Right lobe of liver (tissue), 6 donors: ENCODE results near the gene CDC73. TPM values are rescaled to one million over a fixed set of nuclear protein-coding genes. Genes with fewer than 3 reads are reported as not detected.
"Not testable (repeated sequence)": the region's sequence is repeated elsewhere in the genome, so short reads cannot be mapped to it uniquely, and the experiment has no call there.

Experiments used
- ATAC-seq, 4 donors: fragments of 200-7000 bp; cut with Tn5 transposase; one replicate each; pipeline ENCODE4 v1.9.1; 2020; ENCODE audit warnings: mild to moderate bottlenecking in 4 of 4, moderate library complexity in 4 of 4
- DNase-seq, 3 donors: peaks; one replicate each; pipeline ENCODE4 v3.0.0-alpha.2; 2020
- H3K27ac ChIP-seq, 3 donors: fragments of 200-600 bp; one replicate each; pipeline ENCODE4 v1.8.0; 2022
- H3K27me3 ChIP-seq, 2 donors: fragments of 200-600 bp; one replicate each; pipeline ENCODE4 v1.8.0; 2022
- H3K36me3 ChIP-seq, 4 donors: fragments of 200-600 bp; sonication (generic) in 1 of 4; one replicate each; pipeline versions ENCODE4 v1.5.1 to v1.8.0; 2017 to 2022; ENCODE audit warnings: control low read depth in 1 of 4
- H3K4me1 ChIP-seq, 4 donors: fragments of 200-600 bp; sonication (generic) in 1 of 4; one replicate each; pipeline versions ENCODE4 v1.5.1 to v1.8.0; 2017 to 2022; ENCODE audit warnings: control low read depth in 1 of 4
- H3K4me3 ChIP-seq, 3 donors: fragments of 200-600 bp; one replicate each; pipeline ENCODE4 v1.8.0; 2022
- H3K9me3 ChIP-seq, 4 donors: fragments of 200-600 bp; sonication (generic) in 1 of 4; one replicate each; pipeline versions ENCODE4 v1.5.1 to v1.8.0; 2017 to 2022; ENCODE audit warnings: control low read depth in 1 of 4
- POLR2A ChIP-seq: fragments of 450-650 bp; IDR thresholded peaks from one replicate; pipeline ENCODE4 v1.6.1; 2017; ENCODE audit warnings: antibody characterized with exemption, mild to moderate bottlenecking
- WGBS: methylation state at CpG from one replicate; pipeline ENCODE4 v1.1.6; 2018; ENCODE audit warnings: low coverage, low lambda C conversion rate; ENCODE audit not compliant: insufficient coverage; ENCODE audit errors: missing lambda C conversion rate; 5-methylcytosine and 5-hydroxymethylcytosine counted together
- intact Hi-C, 2 donors: fragments of 100-400 bp; cut with DNase I; formaldehyde crosslinking; loops; one replicate each; pipeline versions ENCODE4 v1.11.2 to v1.14.1; 2022
- total RNA-seq, 6 experiments: library from RNA; depleted of rRNA in 2 of 6; stranded (reverse); fragments of >200 nt in 2 of 6; fragmentation: NEBNext Ultra II Directional in 3 of 6; extraction: Animal tissue kit (Norgen Biotek cat#: 25700) in 3 of 6; gene quantifications; one replicate each; pipeline versions ENCODE4 v1.1.0 to v1.2.4, GENCODE V29; 2016 to 2023
- TF ChIP-seq, protein P1 (sequence below), 4 donors: fragments of 200-600 bp in 3 of 4; fragments of 450-650 bp in 1 of 4; IDR thresholded peaks; one replicate each; pipeline versions ENCODE4 v1.5.1 to v1.8.0; 2016 to 2022; ENCODE audit warnings: antibody characterized with exemption in 4 of 4, mild to moderate bottlenecking in 2 of 4
- donor health status: DM: no; HTN: yes; CAD: no.
- donor health status: DM: no; HTN: no; CAD: no.
- donor health status: DM: no; HTN: no; CAD: no.
- donor health status: DM: no; HTN: yes; CAD: no.
- donor health status: DM: no; HTN: yes; CAD: no.

Gene CDC73
- total RNA-seq, 6 experiments from 2014 or later: 11.1 to 23.8 (median 18.3) TPM

DNA sequence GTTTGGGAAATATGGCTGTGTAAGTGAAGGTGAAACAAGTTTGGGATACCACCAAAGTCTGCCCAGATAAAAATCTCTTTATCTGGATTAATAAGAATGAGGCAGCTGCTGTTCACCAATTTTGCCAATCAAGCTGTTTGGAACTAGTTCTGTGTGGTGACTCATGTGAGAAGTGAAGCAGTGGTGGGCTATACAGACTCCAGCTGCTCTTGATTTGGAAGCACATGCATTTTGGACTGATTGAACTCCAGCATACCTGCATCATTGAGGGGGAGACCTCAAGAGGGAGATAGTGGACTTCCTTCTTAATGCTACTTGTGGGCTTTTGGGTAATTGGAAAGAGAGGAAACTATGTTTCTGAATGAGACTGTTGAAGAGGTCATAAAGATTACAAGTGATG is 163.8 kb downstream of the CDC73 start:
- H3K9me3 ChIP-seq: no peaks in the 10 kb centered on the region
- no peak for TF ChIP-seq POLR2A
- TF ChIP-seq, protein P1, sequence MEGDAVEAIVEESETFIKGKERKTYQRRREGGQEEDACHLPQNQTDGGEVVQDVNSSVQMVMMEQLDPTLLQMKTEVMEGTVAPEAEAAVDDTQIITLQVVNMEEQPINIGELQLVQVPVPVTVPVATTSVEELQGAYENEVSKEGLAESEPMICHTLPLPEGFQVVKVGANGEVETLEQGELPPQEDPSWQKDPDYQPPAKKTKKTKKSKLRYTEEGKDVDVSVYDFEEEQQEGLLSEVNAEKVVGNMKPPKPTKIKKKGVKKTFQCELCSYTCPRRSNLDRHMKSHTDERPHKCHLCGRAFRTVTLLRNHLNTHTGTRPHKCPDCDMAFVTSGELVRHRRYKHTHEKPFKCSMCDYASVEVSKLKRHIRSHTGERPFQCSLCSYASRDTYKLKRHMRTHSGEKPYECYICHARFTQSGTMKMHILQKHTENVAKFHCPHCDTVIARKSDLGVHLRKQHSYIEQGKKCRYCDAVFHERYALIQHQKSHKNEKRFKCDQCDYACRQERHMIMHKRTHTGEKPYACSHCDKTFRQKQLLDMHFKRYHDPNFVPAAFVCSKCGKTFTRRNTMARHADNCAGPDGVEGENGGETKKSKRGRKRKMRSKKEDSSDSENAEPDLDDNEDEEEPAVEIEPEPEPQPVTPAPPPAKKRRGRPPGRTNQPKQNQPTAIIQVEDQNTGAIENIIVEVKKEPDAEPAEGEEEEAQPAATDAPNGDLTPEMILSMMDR (IDR thresholded peaks at IDR 0.05): no peak
- no peaks in the 10 kb centered on the region for H3K27me3 ChIP-seq
- H3K4me1 ChIP-seq: no peaks in the 10 kb centered on the region
- ATAC-seq: no peak
- no peak for DNase-seq
- intact Hi-C loops: no loop called here
- H3K27ac ChIP-seq: no peak overlapping the region
- H3K36me3 ChIP-seq: no peaks in the 10 kb centered on the region
- H3K4me3 ChIP-seq: no peak overlapping the region

GRCh38 chr1:193288548-193289080 is 166.8 kb downstream of the CDC73 start:
- 96% methylated on average over 2 of the region's 2 CpGs for WGBS
- intact Hi-C loops, ATAC-seq, H3K36me3 ChIP-seq, DNase-seq, H3K27ac ChIP-seq, H3K4me1 ChIP-seq, H3K9me3 ChIP-seq, H3K4me3 ChIP-seq, H3K27me3 ChIP-seq: not testable (repeated sequence)

GRCh38 chr1:193293726-193294125 is 171.9 kb downstream of the CDC73 start:
- WGBS: 77% methylated on average over 2 of the region's 2 CpGs
- Histone ChIP-seq H3K4me3 (no peak overlapping the region), H3K27ac (no peak overlapping the region), H3K36me3 (no peaks in the 10 kb centered on the region), H3K9me3 (peaks cover 0 to 2% (median 0%) of the 10 kb centered on the region in 4 donors), H3K4me1 (no peaks in the 10 kb centered on the region), H3K27me3 (no peaks in the 10 kb centered on the region)
- intact Hi-C loops: no loop called here
- no peak for DNase-seq
- no peak for ATAC-seq
- TF ChIP-seq, protein P1 (IDR thresholded peaks at IDR 0.05): no peak
- TF ChIP-seq POLR2A: no peak

- ATAC-seq (no peak), DNase-seq (no peak)
- Histone ChIP-seq H3K9me3 (no peaks in the 10 kb centered on the region), H3K4me1 (no peaks in the 10 kb centered on the region), H3K4me3 (no peak overlapping the region), H3K36me3 (no peaks in the 10 kb centered on the region), H3K27me3 (no peaks in the 10 kb centered on the region), H3K27ac (no peak overlapping the region)
- WGBS: 53% methylated on average over 1 of the region's 1 CpG
- TF ChIP-seq, protein P1 (IDR thresholded peaks at IDR 0.05): no peak
- TF ChIP-seq POLR2A: no peak
- intact Hi-C loops: no loop called here
Measured at GRCh38 chr1:193299038-193299437, 177.2 kb downstream of the CDC73 start.

DNA sequence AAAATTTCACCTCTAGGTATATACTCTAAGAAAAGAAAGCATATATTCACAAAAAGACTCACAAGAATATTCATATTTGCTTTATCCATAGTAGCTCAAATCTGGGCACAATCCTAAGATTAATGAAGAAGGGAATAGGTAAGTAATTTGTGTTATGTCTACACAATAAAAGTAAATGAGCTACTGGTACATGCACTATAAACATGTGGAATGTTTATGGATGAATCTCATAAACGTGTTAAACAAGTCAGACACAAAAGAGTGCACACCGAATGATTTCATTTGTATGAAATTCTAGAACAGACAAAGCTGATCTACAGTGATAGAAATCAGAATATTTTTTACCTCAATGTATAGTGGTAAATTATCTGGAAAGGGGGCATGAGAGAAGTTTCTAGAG is 179.9 kb downstream of the CDC73 start:
- Histone ChIP-seq H3K27ac (no peak overlapping the region), H3K36me3 (no peaks in the 10 kb centered on the region), H3K4me1 (no peaks in the 10 kb centered on the region), H3K4me3 (no peak overlapping the region), H3K27me3 (no peaks in the 10 kb centered on the region), H3K9me3 (no peaks in the 10 kb centered on the region)
- intact Hi-C loops: no loop called here
- no peak for DNase-seq
- no peak for ATAC-seq
- TF ChIP-seq, protein P1 (IDR thresholded peaks at IDR 0.05): no peak
- TF ChIP-seq POLR2A: no peak
- WGBS: 61% methylated on average over 2 of the region's 2 CpGs
